HCT116 (cell line): ENCODE measurements around the gene MPP4. TPM values are rescaled to one million over a fixed set of nuclear protein-coding genes. Genes with fewer than 3 reads are reported as not detected.

Experiments
- ATAC-seq: fragments of 200-7000 bp; cut with Tn5 transposase; 2 replicates; pipeline ENCODE4 v1.9.1; 2020; ENCODE audit warnings: mild to moderate bottlenecking, moderate library complexity
- BruUV-seq: library from RNA; stranded (reverse); fragments of 400-500 nt; replicated peaks from 2 replicates; lab custom pipeline; 2021; lab: Mats Ljungman, UMichigan
- CTCF ChIA-PET: fragments of 300-600 bp; sonication (Branson Sonifier 250); formaldehyde crosslinking; loops from one replicate; lab custom pipeline; 2021; ENCODE audit warnings: antibody characterized with exemption; lab: Charles Lee
- POLR2A ChIA-PET: fragments of 300-600, 350-600 bp; sonication (Branson Sonifier 250); formaldehyde crosslinking; loops from one replicate; lab custom pipeline; 2021; ENCODE audit warnings: antibody characterized with exemption; lab: Charles Lee
- RAD21 ChIA-PET, 2 experiments: fragments of 300-600 bp; sonication (Branson Sonifier 250); formaldehyde crosslinking; loops; one replicate each; lab custom pipeline; 2023; ENCODE audit warnings: low total read pairs in 2 of 2; ENCODE audit not compliant: uncharacterized antibody in 2 of 2, unreplicated experiment in 2 of 2, low non-redundant PET in 1 of 2; lab: Charles Lee
- DNase-seq: peaks from one replicate; pipeline ENCODE4 v3.0.0-alpha.2; 2010; ENCODE audit warnings: low read depth, low spot score
- H2AFZ ChIP-seq: fragments of 200-600 bp; shearing (Covaris generic), sonication (generic); 2 replicates; pipeline ENCODE4 v1.6.1; 2017; ENCODE audit warnings: low read depth, mixed run types, mixed read lengths, antibody characterized with exemption, low read length; ENCODE audit not compliant: poor library complexity, severe bottlenecking
- H3K27ac ChIP-seq: 2 replicates; pipeline ENCODE4 v1.5.1; 2012; ENCODE audit warnings: low read depth, low read length
- H3K27me3 ChIP-seq: fragments of 200-600 bp; sonication (generic); 2 replicates; pipeline ENCODE4 v1.6.1; 2016; ENCODE audit warnings: mixed run types, low read length, mixed read lengths; ENCODE audit not compliant: insufficient read depth
- H3K36me3 ChIP-seq, 2 experiments: fragments of 200-500 bp in 1 of 2; fragments of 200-600 bp in 1 of 2; sonication (Bioruptor generic) in 1 of 2; sonication (generic) in 1 of 2; 2 replicates each; pipeline versions ENCODE4 v1.5.1 to v1.6.1; 2014 to 2016; ENCODE audit warnings: low read length in 2 of 2, inconsistent platforms in 1 of 2, mixed read lengths in 1 of 2, mixed run types in 1 of 2; ENCODE audit not compliant: insufficient read depth in 2 of 2, control insufficient read depth in 1 of 2
- H3K4me1 ChIP-seq, 2 experiments: fragments of 200-600 bp in 1 of 2; sonication (generic) in 1 of 2; 2 replicates each; pipeline versions ENCODE4 v1.5.1 to v1.6.1; 2012 to 2017; ENCODE audit warnings: low read length in 2 of 2, inconsistent platforms in 1 of 2, mild to moderate bottlenecking in 1 of 2, mixed read lengths in 1 of 2, mixed run types in 1 of 2, moderate library complexity in 1 of 2; ENCODE audit not compliant: insufficient read depth in 2 of 2, control insufficient read depth in 1 of 2
- H3K4me2 ChIP-seq: fragments of 200-600 bp; sonication (generic); 2 replicates; pipeline ENCODE4 v1.6.1; 2017; ENCODE audit warnings: mixed run types, low read length, mixed read lengths
- H3K4me3 ChIP-seq, 2 experiments: fragments of 200-600 bp in 1 of 2; sonication (generic) in 1 of 2; replicated peaks in 1 of 2; 2 replicates each; pipeline ENCODE4 v1.5.1; 2011 to 2016; ENCODE audit warnings: low read length in 2 of 2, control low read depth in 1 of 2, low read depth in 1 of 2, mild to moderate bottlenecking in 1 of 2, mixed read lengths in 1 of 2, mixed run types in 1 of 2
- H3K79me2 ChIP-seq: fragments of 200-600 bp; sonication (generic); 2 replicates; pipeline ENCODE4 v1.6.1; 2017; ENCODE audit warnings: mild to moderate bottlenecking, mixed run types, low read length, moderate library complexity, mixed read lengths; ENCODE audit not compliant: insufficient read depth
- H3K9ac ChIP-seq: fragments of 200-600 bp; sonication (generic); 2 replicates; pipeline ENCODE4 v1.6.1; 2016; ENCODE audit warnings: low read length, mixed read lengths
- H3K9me2 ChIP-seq: fragments of 200-600 bp; sonication (generic), shearing (Covaris generic); 2 replicates; pipeline ENCODE4 v1.6.1; 2017; ENCODE audit warnings: mixed run types, mild to moderate bottlenecking, moderate library complexity; ENCODE audit not compliant: insufficient read depth
- H3K9me3 ChIP-seq, 2 experiments: fragments of 200-500 bp in 1 of 2; fragments of 200-600 bp in 1 of 2; sonication (Bioruptor generic) in 1 of 2; sonication (generic) in 1 of 2; 2 replicates each; pipeline ENCODE4 v1.6.1; 2014 to 2017; ENCODE audit warnings: low read length in 2 of 2, mixed read lengths in 2 of 2, inconsistent platforms in 1 of 2, low read depth in 1 of 2, mild to moderate bottlenecking in 1 of 2, mixed run types in 1 of 2, moderate library complexity in 1 of 2; ENCODE audit not compliant: control insufficient read depth in 1 of 2, insufficient read depth in 1 of 2
- H4K20me1 ChIP-seq: fragments of 200-600 bp; sonication (generic), shearing (Covaris generic); 2 replicates; pipeline ENCODE4 v1.6.1; 2017; ENCODE audit warnings: mixed run types, mild to moderate bottlenecking, moderate library complexity; ENCODE audit not compliant: insufficient read depth
- CBX3 ChIP-seq: IDR thresholded peaks from 2 replicates; pipeline ENCODE4 v1.6.1; 2012; ENCODE audit warnings: low read depth
- CTCF ChIP-seq, 3 experiments: fragments of 200-600 bp in 1 of 3; sonication (generic) in 1 of 3; IDR thresholded peaks in 2 of 3; conservative IDR thresholded peaks in 1 of 3; 2 replicates each; pipeline ENCODE4 v1.5.1; 2012 to 2017; ENCODE audit warnings: low read depth in 2 of 3, low read length in 2 of 3, antibody characterized with exemption in 1 of 3, borderline replicate concordance in 1 of 3, control low read depth in 1 of 3, mild to moderate bottlenecking in 1 of 3, mixed read lengths in 1 of 3, mixed run types in 1 of 3, moderate library complexity in 1 of 3; ENCODE audit not compliant: insufficient read depth in 1 of 3
- EGR1 ChIP-seq: IDR thresholded peaks from 2 replicates; pipeline ENCODE4 v1.6.1; 2012; ENCODE audit warnings: low read depth
- ELF1 ChIP-seq: IDR thresholded peaks from 2 replicates; pipeline ENCODE4 v1.6.1; 2012; ENCODE audit warnings: low read depth, borderline replicate concordance
- EZH2 ChIP-seq: fragments of 200-600 bp; sonication (generic); IDR thresholded peaks from 2 replicates; pipeline ENCODE4 v1.6.1; 2017; ENCODE audit warnings: antibody characterized with exemption, mixed run types
- EZH2phosphoT487 ChIP-seq: fragments of 200-600 bp; IDR thresholded peaks from 2 replicates; pipeline ENCODE4 v1.6.1; 2018; ENCODE audit warnings: antibody characterized with exemption, borderline replicate concordance
- FOSL1 ChIP-seq: IDR thresholded peaks from 2 replicates; pipeline ENCODE4 v1.6.1; 2012; ENCODE audit warnings: low read depth
- JUND ChIP-seq: IDR thresholded peaks from 2 replicates; pipeline ENCODE4 v1.6.1; 2012
- MAX ChIP-seq: IDR thresholded peaks from 2 replicates; pipeline ENCODE4 v1.6.1; 2012
- POLR2A ChIP-seq: IDR thresholded peaks from 2 replicates; pipeline ENCODE4 v1.7.0; 2011; ENCODE audit warnings: borderline replicate concordance; ENCODE audit not compliant: insufficient read depth, insufficient read length; ENCODE audit errors: extremely low read depth
- POLR2AphosphoS5 ChIP-seq: IDR thresholded peaks from 2 replicates; pipeline ENCODE4 v1.6.1; 2011; ENCODE audit warnings: mild to moderate bottlenecking, low read depth, low read length, moderate library complexity
- RAD21 ChIP-seq: IDR thresholded peaks from 2 replicates; pipeline ENCODE4 v1.6.1; 2012; ENCODE audit warnings: low read depth, mild to moderate bottlenecking
- SIN3A ChIP-seq: IDR thresholded peaks from 2 replicates; pipeline ENCODE4 v1.6.1; 2012; ENCODE audit warnings: low read depth
- SP1 ChIP-seq: IDR thresholded peaks from 2 replicates; pipeline ENCODE4 v1.6.1; 2012; ENCODE audit warnings: low read depth
- SRF ChIP-seq: IDR thresholded peaks from 2 replicates; pipeline ENCODE4 v1.6.1; 2012; ENCODE audit warnings: low read depth
- TCF7L2 ChIP-seq: IDR thresholded peaks from 2 replicates; pipeline ENCODE4 v1.7.0; 2011; ENCODE audit warnings: borderline replicate concordance, inconsistent platforms; ENCODE audit not compliant: insufficient read depth, insufficient read length; ENCODE audit errors: extremely low read depth
- YY1 ChIP-seq: IDR thresholded peaks from 2 replicates; pipeline ENCODE4 v1.6.1; 2011; ENCODE audit warnings: low read length, low read depth, moderate library complexity, mild to moderate bottlenecking; ENCODE audit not compliant: insufficient replicate concordance; ENCODE audit errors: extremely low read depth
- ZNF274 ChIP-seq: fragments of 200-500 bp; sonication (Bioruptor generic); IDR thresholded peaks from 2 replicates; pipeline ENCODE4 v1.6.1; 2014; ENCODE audit warnings: mild to moderate bottlenecking, low read depth, low read length, inconsistent platforms
- intact Hi-C: fragments of 100-400 bp; cut with micrococcal nuclease; formaldehyde crosslinking; loops from 2 replicates; pipeline ENCODE4 v1.10.0; 2022
- total RNA-seq: library from RNA; stranded (reverse); gene quantifications from one replicate; pipeline ENCODE4 v1.2.1, GENCODE V29; 2021; ENCODE audit not compliant: unreplicated experiment

MPP4 gene
- total RNA-seq, 1 experiment from 2014 or later = 0.32 TPM

- Histone ChIP-seq H3K4me3 (no peak overlapping the region), H3K36me3 (no peaks in the 10 kb centered on the region), H4K20me1 (no peaks in the 10 kb centered on the region), H3K79me2 (no peaks in the 10 kb centered on the region), H3K27me3 (no peaks in the 10 kb centered on the region), H2AFZ (no peak overlapping the region), H3K4me1 (no peaks in the 10 kb centered on the region), H3K9ac (no peak overlapping the region), H3K27ac (no peak overlapping the region), H3K4me2 (no peak overlapping the region), H3K9me3 (no peaks in the 10 kb centered on the region), H3K9me2 (no peaks in the 10 kb centered on the region)
- DNase-seq (no peak), ATAC-seq (no peak)
- intact Hi-C loops = no loop called here
- RAD21 ChIA-PET = no interaction called here
- POLR2A ChIA-PET = no interaction called here
- BruUV-seq = no TSS peak
- CTCF ChIA-PET = no interaction called here
- TF ChIP-seq YY1 = no peak
- no peak for TF ChIP-seq SIN3A
- TF ChIP-seq CTCF (IDR thresholded peaks at IDR 0.05 in 2 of 3, conservative IDR thresholded peaks at IDR 0.05 in 1 of 3; ENCODE audit: borderline replicate concordance in 1 of 3, insufficient read depth in 1 of 3, low read depth in 2 of 3, low read length in 2 of 3) = no peak
- TF ChIP-seq MAX = no peak
- no peak for TF ChIP-seq TCF7L2
- TF ChIP-seq FOSL1 = no peak
- TF ChIP-seq EZH2phosphoT487 = no peak
- TF ChIP-seq SRF = no peak
Observed at GRCh38 chr2:201675454-201675853, 23.0 kb downstream of the MPP4 start.

GRCh38 chr2:201674794-201675193, 23.6 kb downstream of the MPP4 start:
- H3K4me3 ChIP-seq = no peak overlapping the region
- H3K27me3 ChIP-seq = no peaks in the 10 kb centered on the region
- intact Hi-C loops = no loop called here
- H3K4me2 ChIP-seq = no peak overlapping the region
- no peaks in the 10 kb centered on the region for H3K9me2 ChIP-seq
- no peaks in the 10 kb centered on the region for H4K20me1 ChIP-seq
- CTCF ChIA-PET = no interaction called here
- no peaks in the 10 kb centered on the region for H3K36me3 ChIP-seq
- no peak overlapping the region for H2AFZ ChIP-seq
- ATAC-seq = no peak
- RAD21 ChIA-PET = no interaction called here
- POLR2A ChIA-PET = no interaction called here
- no TSS peak for BruUV-seq
- H3K79me2 ChIP-seq = no peaks in the 10 kb centered on the region
- H3K27ac ChIP-seq = no peak overlapping the region
- no peaks in the 10 kb centered on the region for H3K9me3 ChIP-seq
- no peak overlapping the region for H3K9ac ChIP-seq
- no peaks in the 10 kb centered on the region for H3K4me1 ChIP-seq
- no peak for DNase-seq
- no peak for TF ChIP-seq JUND
- no peak for TF ChIP-seq SRF
- TF ChIP-seq RAD21 = no peak
- TF ChIP-seq EZH2 = no peak
- no peak for TF ChIP-seq CBX3
- no peak for TF ChIP-seq POLR2AphosphoS5
- TF ChIP-seq SP1 = no peak
- no peak for TF ChIP-seq ZNF274
- TF ChIP-seq EGR1 = no peak
- TF ChIP-seq CTCF (IDR thresholded peaks at IDR 0.05 in 2 of 3, conservative IDR thresholded peaks at IDR 0.05 in 1 of 3; ENCODE audit: borderline replicate concordance in 1 of 3, insufficient read depth in 1 of 3, low read depth in 2 of 3, low read length in 2 of 3) = no peak
- TF ChIP-seq POLR2A = no peak
- no peak for TF ChIP-seq MAX
- no peak for TF ChIP-seq FOSL1
- no peak for TF ChIP-seq ELF1
